ENCODE data around the gene TAF1. TPM values are rescaled to one million over a fixed set of nuclear protein-coding genes. Genes with fewer than 3 reads are reported as not detected.

The TAF1 gene
- total RNA-seq, 1 experiment from 2014 or later: 61.8 TPM

Small RNAs within 50 kb of the gene (small RNA-seq; reads per million reads assigned to genes)
- gene AL590762.4: not detected
- not detected for gene RF00019

Other genes with a start within 250 kb of the TAF1 start
- gene MED12, start 247.8 kb upstream of the TAF1 start, total RNA-seq (2014; rRNA removed; shearing (Covaris generic); ENCODE audit: low replicate concordance): 32.7 and 35.2 TPM in 2 replicates
- 0.86 and 1.9 TPM in 2 replicates for gene NLGN3, start 221.5 kb upstream of the TAF1 start, total RNA-seq (2014; rRNA removed; shearing (Covaris generic); ENCODE audit: low replicate concordance)
- gene GJB1, start 143.1 kb upstream of the TAF1 start, total RNA-seq (2014; rRNA removed; shearing (Covaris generic); ENCODE audit: low replicate concordance): not detected in 2 replicates
- gene ZMYM3, start 112.2 kb upstream of the TAF1 start, total RNA-seq (2014; rRNA removed; shearing (Covaris generic); ENCODE audit: low replicate concordance): 28.3 and 29.1 TPM in 2 replicates
- gene NONO, start 82.7 kb upstream of the TAF1 start, total RNA-seq (2014; rRNA removed; shearing (Covaris generic); ENCODE audit: low replicate concordance): 335 and 360 TPM in 2 replicates
- gene ITGB1BP2, start 64.6 kb upstream of the TAF1 start, total RNA-seq (2014; rRNA removed; shearing (Covaris generic); ENCODE audit: low replicate concordance): 2.7 and 3.8 TPM in 2 replicates
- gene OGT, start 166.7 kb downstream of the TAF1 start, total RNA-seq (2014; rRNA removed; shearing (Covaris generic); ENCODE audit: low replicate concordance): 314 and 469 TPM in 2 replicates
- 5.4 and 6.2 TPM in 2 replicates for gene GCNA, start 212.1 kb downstream of the TAF1 start, total RNA-seq (2014; rRNA removed; shearing (Covaris generic); ENCODE audit: low replicate concordance)

All from Karpas-422 (cell line).